HEK293T (cell line): Measurements from ENCODE around the gene NEUROD2.

Experiments
- CTCF ChIA-PET: fragments of 350-600 bp; formaldehyde crosslinking; extraction: SDS; loops from one replicate; lab custom pipeline; 2021; ENCODE audit warnings: antibody characterized with exemption, inconsistent platforms; lab: Yijun Ruan, JAX
- POLR2A ChIA-PET: fragments of 350-600 bp; formaldehyde crosslinking; extraction: SDS; loops from one replicate; lab custom pipeline; 2020; ENCODE audit warnings: antibody characterized with exemption, inconsistent platforms; lab: Yijun Ruan, JAX
- DNase-seq: peaks from one replicate; pipeline ENCODE4 v3.0.0; 2012; ENCODE audit warnings: mixed read lengths; ENCODE audit errors: extremely low spot score
- ARNT ChIP-seq: fragments of 450-650 bp; IDR thresholded peaks from 2 replicates; pipeline ENCODE4 v1.6.1; 2017; ENCODE audit warnings: mild to moderate bottlenecking
- BHLHE40 ChIP-seq: fragments of 450-650 bp; IDR thresholded peaks from 2 replicates; pipeline ENCODE4 v1.6.1; 2016; ENCODE audit warnings: mild to moderate bottlenecking, moderate library complexity, borderline replicate concordance
- CTBP1 ChIP-seq: fragments of 450-650 bp; IDR thresholded peaks from 2 replicates; pipeline ENCODE4 v1.6.1; 2016; ENCODE audit warnings: borderline replicate concordance
- ELF4 ChIP-seq: fragments of 450-650 bp; IDR thresholded peaks from 2 replicates; pipeline ENCODE4 v1.6.1; 2017; ENCODE audit warnings: antibody characterized with exemption
- FOXA1 ChIP-seq: fragments of 450-650 bp; IDR thresholded peaks from 2 replicates; pipeline ENCODE4 v1.6.1; 2016; ENCODE audit warnings: mild to moderate bottlenecking
- FOXK2 ChIP-seq: fragments of 450-650 bp; IDR thresholded peaks from 2 replicates; pipeline ENCODE4 v1.6.1; 2016; ENCODE audit warnings: mild to moderate bottlenecking
- FOXM1 ChIP-seq: fragments of 450-650 bp; IDR thresholded peaks from 2 replicates; pipeline ENCODE4 v1.6.1; 2017; ENCODE audit warnings: mild to moderate bottlenecking, borderline replicate concordance
- HDGF ChIP-seq: fragments of 450-650 bp; IDR thresholded peaks from 2 replicates; pipeline ENCODE4 v1.6.1; 2017; ENCODE audit warnings: antibody characterized with exemption, borderline replicate concordance
- L3MBTL2 ChIP-seq: fragments of 450-650 bp; conservative IDR thresholded peaks from 2 replicates; pipeline ENCODE4 v1.6.1; 2016; ENCODE audit warnings: mild to moderate bottlenecking
- LEF1 ChIP-seq: fragments of 450-650 bp; IDR thresholded peaks from 2 replicates; pipeline ENCODE4 v1.6.1; 2017; ENCODE audit warnings: mild to moderate bottlenecking, borderline replicate concordance
- NFRKB ChIP-seq: fragments of 450-650 bp; IDR thresholded peaks from 2 replicates; pipeline ENCODE4 v1.6.1; 2016; ENCODE audit warnings: mild to moderate bottlenecking, moderate library complexity
- SP1 ChIP-seq: fragments of 450-650 bp; IDR thresholded peaks from 2 replicates; pipeline ENCODE4 v1.6.1; 2017
- SUZ12 ChIP-seq: fragments of 450-650 bp; IDR thresholded peaks from 2 replicates; pipeline ENCODE4 v1.6.1; 2016; ENCODE audit warnings: mild to moderate bottlenecking
- TARDBP ChIP-seq: fragments of 450-650 bp; IDR thresholded peaks from 2 replicates; pipeline ENCODE4 v1.6.1; 2016
- ZNF384 ChIP-seq: fragments of 450-650 bp; IDR thresholded peaks from 2 replicates; pipeline ENCODE4 v1.6.1; 2016
- TF ChIP-seq, protein P1 (sequence below): fragments of 450-650 bp; IDR thresholded peaks from 2 replicates; pipeline ENCODE4 v1.6.1; 2016

NEUROD2 gene

DNA sequence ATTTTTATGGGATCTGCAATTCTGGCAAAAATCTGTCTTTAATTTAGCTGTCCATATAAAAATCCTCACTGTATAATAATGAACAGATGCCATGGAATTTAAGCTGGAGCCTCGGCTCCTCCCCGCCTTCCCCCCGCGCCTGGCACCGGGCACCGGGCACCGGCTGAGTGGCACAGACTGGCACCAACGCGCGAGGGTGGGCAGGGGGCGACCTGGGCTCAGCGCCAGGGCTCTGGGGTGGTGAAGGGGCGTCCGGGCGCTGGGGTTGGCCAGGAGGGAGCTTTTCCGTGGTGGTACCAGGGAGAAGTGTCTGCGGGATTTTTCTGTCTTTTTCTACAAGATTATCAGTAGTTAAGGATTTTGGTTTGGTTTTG lies 9.1 kb downstream of the NEUROD2 start:
- no peak for DNase-seq
- CTCF ChIA-PET: interaction anchor here (1.3 kb wide), 1 partner anchor 23 kb away, joined by 5 read pairs; no protein-coding TSS in a partner anchor

DNA sequence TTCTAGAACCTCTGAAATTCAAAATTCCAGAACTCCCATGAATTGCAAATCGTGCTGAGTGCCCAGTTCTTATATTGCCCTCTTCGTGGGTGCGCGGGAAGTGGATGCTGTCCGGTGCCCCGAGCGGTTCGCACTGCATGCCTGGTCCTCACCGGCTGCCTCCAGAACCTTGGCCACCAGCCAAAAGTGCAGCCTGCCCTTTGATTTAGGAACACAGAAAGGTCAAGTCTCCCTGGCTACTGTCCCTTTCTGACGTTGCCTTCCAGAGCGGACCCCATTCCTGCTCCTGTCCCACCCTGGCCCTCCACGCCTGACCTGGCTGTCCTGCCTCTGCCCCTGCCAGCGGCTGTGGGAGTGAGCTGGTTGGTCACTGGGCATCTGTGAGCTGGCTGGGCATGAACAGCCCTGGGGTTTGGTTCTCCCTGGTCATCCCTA lies 9.7 kb downstream of the NEUROD2 start:
- no peak for DNase-seq
- POLR2A ChIA-PET: no interaction called here
- CTCF ChIA-PET: interaction anchor here (1.3 kb wide), 1 partner anchor 24 kb away, joined by 5 read pairs; no protein-coding TSS in a partner anchor
- TF ChIP-seq SUZ12 (no peak), CTBP1 (no peak), FOXK2 (no peak)

More for the DNA sequence above, 9.1 kb downstream of the NEUROD2 start:
- TF ChIP-seq HDGF (no peak), CTBP1 (no peak), FOXM1 (no peak), FOXA1 (no peak), ELF4 (no peak), TARDBP (no peak), BHLHE40 (no peak)
- POLR2A ChIA-PET: no interaction called here

DNA sequence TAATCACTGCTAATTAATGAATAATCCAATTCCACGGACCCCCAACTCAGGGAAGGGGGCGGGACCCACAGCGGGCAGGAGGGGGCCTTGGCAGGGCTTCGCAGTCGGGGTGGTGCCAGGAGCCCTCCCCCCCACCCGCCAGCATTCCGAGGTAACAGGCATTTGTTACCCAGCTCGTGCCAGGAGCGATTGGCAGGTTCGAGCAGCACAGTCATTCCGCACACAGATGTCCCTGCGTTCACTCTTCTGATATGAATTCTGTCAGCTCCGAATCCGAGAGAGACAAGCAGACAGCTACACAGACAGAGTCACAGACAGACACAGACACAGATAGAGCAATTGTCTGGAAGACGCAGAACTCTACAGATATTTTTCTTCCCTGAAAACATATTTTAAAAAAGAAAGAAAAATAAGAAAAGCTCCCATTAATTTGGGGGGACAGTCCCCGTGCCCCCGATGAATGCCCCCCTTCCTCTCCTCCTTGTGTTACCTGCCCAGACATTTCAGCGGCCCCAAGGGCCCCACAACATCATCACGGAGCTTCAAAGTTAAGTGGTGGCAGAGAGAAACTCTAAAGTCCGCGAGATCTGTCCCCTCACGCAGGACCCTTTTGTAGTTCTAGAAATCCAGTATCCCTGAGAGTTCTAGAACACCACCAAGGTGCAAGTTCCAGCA lies 10.2 kb downstream of the NEUROD2 start:
- TF ChIP-seq ARNT: no peak
- no peak for TF ChIP-seq ELF4
- TF ChIP-seq FOXM1: no peak
- no peak for TF ChIP-seq SP1
- no peak for TF ChIP-seq NFRKB
- no peak for TF ChIP-seq FOXA1
- no peak for TF ChIP-seq TARDBP
- POLR2A ChIA-PET: no interaction called here
- CTCF ChIA-PET: no interaction called here
- DNase-seq: no peak

DNA sequence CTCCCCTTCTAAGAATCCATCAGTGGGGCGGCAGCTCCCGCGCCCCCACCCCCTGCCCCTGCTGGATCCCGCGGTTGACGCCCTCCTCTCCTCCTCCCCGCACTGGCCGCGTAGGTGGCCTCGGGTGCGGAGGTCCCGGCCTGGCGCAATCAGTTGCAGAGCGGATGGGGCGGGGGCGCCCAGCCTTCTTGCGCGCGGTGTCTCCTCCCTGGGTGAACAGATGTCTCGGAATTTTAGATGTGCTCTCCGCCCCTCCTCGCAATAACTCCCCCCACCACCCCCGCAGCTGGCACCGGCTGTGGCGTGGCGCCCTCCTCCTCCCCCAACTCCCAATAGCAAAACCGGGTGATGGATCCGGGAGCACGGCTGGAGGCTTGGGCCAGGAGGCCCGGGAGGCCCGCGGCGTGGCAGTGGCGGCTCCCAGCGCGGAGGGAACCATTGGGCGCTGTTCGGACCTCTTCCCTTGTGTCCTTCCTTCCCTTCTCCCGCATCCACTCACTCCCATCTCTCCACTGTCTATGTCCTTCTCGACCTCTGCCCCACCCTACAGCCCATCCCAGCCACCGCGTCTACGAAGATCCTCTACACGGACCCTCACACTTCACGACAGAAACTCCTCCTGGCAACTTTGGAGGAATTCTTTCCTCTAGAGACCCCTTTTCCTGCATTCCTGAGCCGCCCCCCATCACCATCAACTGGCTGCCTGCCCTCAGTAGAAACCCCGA lies 11.0 kb downstream of the NEUROD2 start:
- ChIA-PET CTCF (no interaction called here), POLR2A (no interaction called here)
- TF ChIP-seq HDGF (no peak), ARNT (no peak), CTBP1 (no peak), SP1 (no peak), FOXM1 (no peak), FOXK2 (no peak), BHLHE40 (no peak), LEF1 (no peak), ELF4 (no peak), L3MBTL2 (no peak), TARDBP (no peak), SUZ12 (no peak), NFRKB (no peak)
- TF ChIP-seq, protein P1, sequence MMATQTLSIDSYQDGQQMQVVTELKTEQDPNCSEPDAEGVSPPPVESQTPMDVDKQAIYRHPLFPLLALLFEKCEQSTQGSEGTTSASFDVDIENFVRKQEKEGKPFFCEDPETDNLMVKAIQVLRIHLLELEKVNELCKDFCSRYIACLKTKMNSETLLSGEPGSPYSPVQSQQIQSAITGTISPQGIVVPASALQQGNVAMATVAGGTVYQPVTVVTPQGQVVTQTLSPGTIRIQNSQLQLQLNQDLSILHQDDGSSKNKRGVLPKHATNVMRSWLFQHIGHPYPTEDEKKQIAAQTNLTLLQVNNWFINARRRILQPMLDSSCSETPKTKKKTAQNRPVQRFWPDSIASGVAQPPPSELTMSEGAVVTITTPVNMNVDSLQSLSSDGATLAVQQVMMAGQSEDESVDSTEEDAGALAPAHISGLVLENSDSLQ: no peak
- DNase-seq: no peak

DNA sequence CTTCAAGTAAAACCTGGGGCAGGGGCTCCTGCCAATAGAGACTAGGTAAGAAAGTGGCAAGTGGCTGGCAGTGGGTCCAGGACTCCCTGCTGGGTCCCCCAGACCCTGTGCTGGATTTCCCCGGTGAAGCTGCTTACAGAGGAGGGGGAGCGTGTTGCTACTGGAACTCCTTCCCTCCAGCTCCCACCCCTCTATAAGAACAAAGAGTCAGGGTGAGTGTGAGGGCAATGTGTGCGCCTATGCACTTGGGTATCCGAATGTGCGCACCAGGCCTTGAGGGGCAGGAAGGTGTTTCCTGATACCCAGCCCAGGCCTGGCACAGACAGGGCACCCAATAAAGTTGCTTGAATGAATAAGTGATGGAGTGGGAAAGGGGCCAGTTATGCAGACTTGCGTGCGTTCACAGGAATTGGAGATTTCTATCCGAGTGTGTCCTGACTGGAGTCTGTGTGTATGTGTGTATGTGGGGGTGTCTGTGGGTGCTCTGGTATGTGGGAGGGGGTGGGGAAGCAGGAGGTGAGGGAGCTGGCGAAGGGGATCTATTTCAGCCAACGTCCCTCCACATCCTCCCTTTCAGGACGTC lies 11.7 kb downstream of the NEUROD2 start:
- ChIA-PET CTCF (no interaction called here), POLR2A (no interaction called here)
- DNase-seq: no peak
- TF ChIP-seq NFRKB (no peak), ZNF384 (no peak), SUZ12 (no peak), FOXM1 (no peak)

DNA sequence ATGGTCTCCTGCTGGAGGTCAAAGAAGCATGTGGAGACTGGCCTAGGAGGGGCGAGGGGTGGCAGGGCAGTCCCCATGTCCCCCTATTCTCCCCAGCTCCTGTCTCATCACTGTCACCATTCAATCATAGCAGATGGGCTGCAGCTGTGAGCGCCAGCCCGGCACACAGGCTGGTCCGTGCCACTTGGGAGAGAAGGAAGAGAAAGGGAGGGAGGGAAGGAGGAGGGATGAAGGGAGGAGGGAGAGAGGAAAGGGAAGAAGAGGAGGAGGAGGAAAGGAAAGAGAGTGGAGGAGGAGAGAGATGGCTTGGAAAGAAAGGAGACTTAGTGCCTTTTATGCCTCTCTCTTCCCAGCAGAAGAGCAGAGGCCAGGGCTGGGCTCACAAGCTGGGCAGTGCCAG lies 12.4 kb downstream of the NEUROD2 start:
- POLR2A ChIA-PET: no interaction called here
- CTCF ChIA-PET: no interaction called here

DNA sequence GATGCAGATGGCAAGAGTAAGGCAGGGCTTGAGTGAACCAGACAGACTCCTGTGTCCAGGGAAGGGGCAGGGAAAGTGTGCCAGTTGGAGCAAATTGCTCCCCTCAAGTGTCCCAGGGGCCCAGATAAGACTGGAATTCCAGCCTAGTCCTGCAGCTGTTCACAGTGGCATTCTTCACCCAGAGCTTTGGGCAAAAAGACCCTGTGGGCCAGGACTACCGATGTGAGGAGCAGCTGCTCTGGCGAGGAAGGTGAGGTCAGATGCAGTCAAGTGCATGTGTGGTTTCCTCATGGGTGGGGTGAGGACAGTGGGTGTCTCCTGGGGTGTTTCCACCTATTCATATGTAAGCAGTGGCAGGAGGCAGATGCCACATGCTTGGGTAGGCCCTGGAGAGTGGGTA lies 14.3 kb downstream of the NEUROD2 start:
- ChIA-PET CTCF (no interaction called here), POLR2A (no interaction called here)
- no peak for TF ChIP-seq FOXA1
- no peak for DNase-seq

More for the DNA sequence above, 12.4 kb downstream of the NEUROD2 start:
- TF ChIP-seq FOXM1 (no peak), LEF1 (no peak), CTBP1 (no peak), ZNF384 (no peak), ARNT (no peak), SP1 (no peak)
- no peak for DNase-seq
